HG03469 (cell line): Measurements from ENCODE around the gene SLC23A2.
"Not testable (repeated sequence)": the region's sequence is repeated elsewhere in the genome, so short reads cannot be mapped to it uniquely, and the experiment has no call there.

Experiments
- ATAC-seq: cut with Tn5 transposase; IDR thresholded peaks from one replicate; pipeline ENCODE4 v1.9.1; 2021; ENCODE audit warnings: mild to moderate bottlenecking, moderate library complexity, moderate number of reproducible peaks; ENCODE audit not compliant: unreplicated experiment

SLC23A2 gene

DNA sequence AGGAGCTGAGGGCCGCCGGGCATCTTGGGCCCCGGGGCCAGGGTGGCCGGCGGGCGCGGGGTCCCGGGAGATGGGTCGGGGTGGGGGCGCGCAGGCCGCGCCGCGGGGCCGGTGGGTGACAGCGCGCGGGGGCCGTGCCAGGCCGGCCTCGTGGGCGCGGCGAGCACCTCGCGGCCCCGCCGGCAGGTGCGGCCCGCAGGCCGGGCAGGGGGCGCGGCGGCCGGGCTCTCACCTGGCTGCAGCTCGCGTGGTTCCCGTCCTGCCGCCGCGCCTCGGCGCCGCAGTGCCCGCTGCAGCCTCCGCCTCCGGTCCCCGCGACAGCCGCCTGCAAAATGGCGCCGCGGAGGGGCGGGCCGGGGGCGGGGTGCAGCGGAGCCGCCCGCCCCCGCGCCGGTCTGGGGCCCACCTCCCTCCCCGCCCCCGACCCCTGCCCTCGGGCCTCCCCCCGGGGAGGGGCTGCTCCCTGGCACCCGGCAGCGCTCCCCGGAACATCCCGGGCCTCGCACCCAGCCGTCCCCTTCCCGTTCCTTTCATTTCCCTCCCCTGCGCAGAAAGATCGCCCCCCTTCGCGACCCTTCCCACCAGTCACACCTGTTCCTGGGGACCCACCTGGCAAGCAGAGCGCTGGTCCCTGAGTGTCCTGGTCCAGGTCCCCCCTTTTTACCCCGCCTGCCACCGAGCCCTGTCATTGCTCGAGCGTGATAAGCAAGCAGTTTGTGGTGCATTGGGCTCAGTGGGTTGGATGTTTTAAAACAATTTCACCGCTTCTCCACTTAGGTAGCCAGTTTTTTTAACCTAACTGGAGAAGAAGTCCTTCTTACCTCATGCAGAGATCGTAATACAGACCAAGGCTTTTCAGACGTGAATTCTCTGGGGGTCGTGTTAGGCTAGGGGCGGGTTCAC is at the start of gene SLC23A2:
Gene SLC23A2 (minus strand): TSS at position 337 of the 903 bp plus-strand sequence. CDS start 68,948 bp downstream, outside the sequence.
- ATAC-seq = no peak

DNA sequence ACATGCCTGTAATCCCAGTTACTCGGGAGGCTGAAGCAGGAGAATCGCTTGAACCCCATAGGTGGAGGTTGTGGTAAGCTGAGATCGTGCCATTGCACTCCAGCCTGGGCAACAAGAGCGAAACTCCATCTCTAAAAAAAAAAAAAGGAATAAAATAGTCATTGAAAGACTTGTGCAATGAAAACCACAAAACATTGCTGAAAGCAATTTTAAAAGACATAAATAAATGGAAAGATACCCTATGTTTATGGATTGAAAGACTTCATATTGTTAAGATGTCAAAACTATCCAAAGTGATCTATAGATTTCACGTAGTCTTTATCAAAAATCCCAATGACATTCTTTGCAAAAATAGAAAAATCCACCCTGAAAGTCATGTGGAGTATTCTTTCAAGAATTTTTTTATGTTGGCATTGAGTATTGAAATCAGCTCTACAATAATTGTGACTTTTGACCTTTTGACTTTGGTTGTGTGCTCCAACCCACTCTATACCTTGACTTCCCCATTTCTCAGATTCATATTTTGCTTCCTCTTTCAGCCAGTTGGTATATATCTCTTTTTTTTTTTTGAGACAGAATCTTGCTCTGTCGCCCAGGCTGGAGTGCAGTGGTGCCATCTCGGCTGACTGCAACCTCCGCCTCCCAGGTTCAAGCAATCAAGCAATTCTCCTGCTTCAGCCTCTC is 45.5 kb upstream of the SLC23A2 start:
- ATAC-seq = no peak

DNA sequence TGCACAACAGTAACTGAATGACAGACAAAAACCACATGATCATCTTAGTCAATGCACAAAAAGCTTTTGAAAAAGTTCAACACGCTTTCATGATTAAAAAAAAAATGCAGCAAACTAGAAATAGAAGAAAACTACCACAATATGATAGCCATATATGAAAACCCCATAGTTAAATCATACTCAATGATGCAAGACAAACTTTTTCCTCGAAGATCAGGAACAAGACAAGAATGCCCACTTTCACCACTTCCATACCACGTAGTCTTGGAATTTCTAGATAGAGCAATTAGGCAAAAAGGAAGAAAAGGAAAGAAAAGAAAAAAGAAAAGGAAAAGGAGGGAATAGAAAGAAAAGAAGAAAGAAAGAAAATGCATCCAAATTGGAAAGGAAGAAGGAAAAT is 44.6 kb upstream of the SLC23A2 start:
- no peak for ATAC-seq

DNA sequence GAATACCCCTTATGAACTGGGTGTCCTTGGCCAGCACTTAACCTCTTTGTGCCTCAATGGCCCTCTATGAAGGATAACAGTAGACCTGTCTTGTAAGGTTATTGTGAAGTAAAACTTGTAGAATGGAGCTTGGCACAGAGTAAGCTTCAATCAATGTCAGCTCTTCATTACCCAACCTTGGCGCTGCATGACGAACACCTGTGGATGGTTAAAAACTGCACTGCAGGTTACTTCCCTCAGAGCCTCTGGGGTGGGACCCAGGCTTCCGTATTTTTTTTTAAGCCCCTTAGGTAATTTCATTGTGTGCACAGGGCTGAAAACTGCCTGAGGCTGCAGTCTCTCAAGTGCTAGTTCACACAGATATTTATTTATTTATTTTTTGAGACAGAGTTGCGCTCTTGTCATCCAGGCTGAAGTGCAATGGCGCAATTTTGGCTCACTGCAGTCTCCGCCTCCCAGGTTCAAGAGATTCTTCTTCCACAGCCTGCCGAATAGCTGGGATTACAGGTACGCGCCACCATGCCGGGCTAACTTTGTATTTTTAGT is 42.8 kb upstream of the SLC23A2 start:
- no peak for ATAC-seq

DNA sequence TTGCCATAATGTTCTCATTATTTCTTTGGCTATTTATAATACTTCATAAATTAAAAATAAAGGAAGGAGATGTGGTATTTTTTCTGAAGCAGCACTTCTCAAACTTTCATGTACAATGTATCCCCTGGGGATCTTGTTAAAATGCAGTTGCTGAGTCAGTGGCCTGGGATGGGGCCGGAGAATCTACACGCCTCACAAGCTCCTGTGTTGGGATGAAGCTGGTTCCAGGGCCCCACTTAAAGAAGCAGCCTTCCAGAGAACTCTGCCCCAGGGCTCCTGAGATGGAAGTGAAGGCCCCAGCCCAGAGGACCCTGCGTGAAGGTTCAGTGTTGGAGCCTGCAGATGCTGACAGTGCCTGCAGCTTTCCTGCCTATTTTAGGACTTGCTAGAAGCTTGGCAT is 40.1 kb upstream of the SLC23A2 start:
- ATAC-seq = no peak

DNA sequence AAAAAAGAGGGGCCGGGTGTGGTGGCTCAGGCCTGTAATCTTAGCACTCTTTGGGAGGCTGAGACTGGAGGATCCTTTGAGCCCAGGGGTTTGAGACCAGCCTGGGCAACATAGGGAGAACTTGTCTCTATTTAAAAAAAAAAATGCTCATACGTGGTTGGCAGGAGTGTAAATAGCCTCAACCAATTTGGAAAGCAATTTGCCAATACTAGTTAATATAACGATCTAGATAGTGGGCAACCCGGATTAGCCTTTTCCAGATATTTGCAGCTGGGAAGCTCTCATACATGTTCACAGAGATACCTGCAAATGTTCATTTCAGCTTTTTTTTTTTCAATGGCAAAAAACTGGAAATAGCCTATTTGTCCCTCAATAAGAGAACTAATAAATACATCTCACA is 39.0 kb upstream of the SLC23A2 start:
- no peak for ATAC-seq

DNA sequence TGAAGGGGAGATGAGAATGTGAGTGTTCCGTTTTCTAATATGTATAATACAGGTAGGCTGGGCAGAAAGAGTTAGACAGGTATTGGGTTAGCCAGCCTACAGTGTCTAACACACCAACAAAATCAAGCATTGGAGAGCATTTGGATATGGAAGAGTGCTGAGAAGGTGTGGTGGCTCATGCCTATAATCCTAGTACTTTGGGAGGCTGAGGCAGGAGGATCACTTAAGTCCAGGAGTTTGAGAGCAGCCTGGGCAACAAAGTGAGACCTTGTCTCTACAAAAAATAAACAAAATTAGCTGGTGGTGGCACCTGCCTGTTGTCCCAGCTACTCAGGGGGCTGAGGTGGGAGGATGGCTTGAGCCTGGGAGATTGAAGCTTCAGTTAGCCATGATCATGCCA is 38.6 kb upstream of the SLC23A2 start:
- no peak for ATAC-seq

DNA sequence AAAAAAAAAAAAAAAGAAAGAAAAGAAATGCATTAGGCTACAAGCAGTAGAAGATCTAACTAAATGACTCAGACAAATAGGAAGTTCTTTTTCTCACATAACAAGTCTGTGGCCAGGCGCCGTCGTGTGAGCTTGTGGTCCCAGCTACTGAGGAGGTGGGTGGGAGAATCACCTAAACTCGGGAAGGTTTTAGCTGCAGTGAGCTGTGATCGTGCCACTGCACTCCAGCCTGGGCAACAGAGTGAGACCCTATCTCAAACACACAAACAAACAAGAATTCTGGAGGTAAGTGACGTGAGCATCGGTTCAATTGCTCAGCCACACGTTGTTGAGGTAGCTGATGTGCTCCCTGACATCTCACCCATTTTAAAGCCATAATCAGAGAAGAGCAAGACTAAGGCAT is 37.9 kb upstream of the SLC23A2 start:
- no peak for ATAC-seq

DNA sequence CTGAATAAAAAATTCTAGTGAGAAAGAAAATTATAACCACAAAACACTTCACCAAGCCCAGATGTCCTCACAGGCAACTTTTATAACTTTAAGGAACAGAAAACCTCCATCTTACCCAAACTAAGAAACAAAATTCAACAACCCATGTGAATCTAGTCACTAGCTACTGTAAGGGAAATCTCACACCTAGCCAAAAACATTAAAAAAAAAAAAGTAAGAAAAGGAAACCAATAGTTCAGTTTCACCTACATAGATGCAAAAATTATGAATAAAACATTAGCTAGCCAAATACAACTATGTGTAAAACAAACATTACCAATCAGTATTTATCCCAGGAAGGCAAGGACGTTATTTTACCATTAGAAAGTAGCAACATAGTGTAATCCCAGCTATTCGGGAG is 35.5 kb upstream of the SLC23A2 start:
- ATAC-seq = no peak

DNA sequence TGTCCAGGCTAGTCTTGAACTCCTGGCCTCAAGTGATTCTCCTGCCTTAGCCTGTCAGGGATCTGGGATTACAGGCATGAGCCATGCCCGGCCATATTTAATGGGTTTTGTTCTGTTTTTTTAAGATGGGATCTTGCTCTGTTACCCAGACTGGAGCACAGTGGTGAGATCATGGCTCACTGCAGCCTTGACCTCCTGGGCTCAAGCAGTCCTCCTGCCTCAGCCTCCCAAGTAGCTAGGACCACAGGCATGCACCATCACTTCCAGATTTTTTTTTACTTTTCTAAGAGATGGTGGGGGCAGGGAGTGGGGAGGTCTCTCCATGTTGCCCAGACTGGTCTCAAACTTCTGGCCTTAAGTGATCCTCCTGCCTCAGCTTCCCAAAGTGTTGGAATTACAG is 34.2 kb upstream of the SLC23A2 start:
- ATAC-seq = not testable (repeated sequence)

DNA sequence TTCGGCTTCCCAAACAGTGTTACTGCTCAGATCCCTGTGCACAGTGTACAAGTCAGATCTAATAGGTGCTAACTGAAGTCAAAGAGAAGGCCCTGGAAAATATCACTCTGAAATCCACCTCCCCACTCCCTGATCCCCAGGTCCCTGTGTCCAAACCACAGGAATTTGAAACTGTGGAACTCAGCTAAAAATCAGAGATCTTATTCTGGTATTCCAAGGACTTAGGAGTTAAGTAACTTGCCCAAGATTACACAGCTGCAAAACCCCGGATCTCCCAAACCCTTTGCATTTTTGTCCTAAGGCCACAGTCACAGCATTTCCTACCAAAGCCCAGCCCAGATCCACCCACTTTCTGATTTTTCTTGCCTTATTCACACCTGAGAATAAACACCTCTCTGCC is 32.3 kb upstream of the SLC23A2 start:
- ATAC-seq = no peak

DNA sequence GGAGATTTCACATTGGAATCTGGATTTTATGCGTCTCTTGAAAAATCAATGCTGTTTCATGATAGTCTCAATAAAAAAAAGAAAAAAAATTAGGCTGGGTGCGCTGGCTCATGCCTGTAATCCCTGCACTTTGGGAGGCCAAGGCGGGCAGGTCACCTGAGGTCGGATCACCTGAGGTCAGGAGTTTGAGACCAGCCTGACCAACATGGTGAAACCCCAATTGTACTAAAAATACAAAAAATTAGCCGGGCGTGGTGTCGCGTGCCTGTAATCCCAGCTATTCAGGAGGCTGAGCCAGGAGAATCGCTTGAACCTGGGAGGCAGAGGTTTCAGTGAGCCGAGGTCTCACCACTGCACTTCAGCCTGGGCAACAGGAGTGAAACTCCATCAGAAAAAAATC is 30.4 kb upstream of the SLC23A2 start:
- ATAC-seq = not testable (repeated sequence)

DNA sequence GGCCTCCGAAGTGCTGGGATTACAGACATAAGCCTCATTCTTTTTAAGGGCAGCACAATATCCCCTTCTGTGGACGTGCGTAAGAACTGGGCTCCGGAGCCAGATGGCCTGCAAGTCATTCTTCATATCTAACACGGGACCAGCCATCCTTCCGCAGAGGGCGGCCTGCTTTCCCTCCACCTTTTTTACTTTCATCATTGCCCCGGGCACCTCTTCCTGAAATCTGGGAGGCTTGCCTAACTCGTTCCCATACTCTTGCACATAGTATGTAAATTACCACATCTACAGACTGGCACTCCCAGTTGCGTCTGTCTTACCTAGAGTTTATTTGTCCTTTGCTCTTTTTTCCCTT is 29.9 kb upstream of the SLC23A2 start:
- no peak for ATAC-seq

DNA sequence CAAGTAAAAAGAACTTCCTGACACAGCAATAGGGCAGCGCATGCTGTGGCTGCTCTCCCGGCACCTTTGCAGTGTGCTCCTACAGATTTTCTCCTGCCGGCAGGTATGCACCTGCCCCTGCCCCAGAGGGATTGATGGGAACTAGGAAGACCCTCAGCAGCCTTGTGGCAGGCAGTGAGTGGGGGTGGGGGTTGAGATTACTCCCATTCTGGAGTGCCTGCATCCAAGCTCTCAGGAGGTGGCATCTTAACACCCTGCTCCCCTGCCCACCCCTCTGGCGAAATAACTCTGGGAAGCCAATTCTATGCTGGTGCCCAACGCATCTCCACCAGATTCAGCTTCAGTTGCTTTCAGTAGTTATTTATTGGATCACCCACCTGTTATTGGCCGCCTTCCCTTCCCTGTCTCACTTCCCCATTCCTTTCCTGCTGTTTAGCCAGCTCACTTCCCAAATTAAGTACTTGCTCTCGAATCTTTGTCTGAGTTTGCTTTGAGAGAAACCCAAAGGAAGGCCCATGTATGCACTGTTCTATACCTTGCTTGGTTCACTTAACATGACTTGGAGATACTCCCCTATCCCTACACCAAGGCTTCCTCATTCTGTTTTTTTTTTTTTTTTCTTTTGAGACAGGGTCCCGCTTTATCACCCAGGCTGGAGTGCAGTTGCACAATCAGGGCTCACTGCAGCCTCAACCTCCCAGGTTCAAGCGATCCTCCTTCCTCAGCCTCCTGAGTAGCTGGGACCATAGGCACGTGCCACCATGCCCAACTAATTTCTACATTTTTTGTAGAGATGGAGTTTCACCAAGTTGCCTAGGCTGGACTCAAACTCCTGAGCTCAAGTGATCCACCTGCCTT is 29.3 kb upstream of the SLC23A2 start:
- no peak for ATAC-seq

DNA sequence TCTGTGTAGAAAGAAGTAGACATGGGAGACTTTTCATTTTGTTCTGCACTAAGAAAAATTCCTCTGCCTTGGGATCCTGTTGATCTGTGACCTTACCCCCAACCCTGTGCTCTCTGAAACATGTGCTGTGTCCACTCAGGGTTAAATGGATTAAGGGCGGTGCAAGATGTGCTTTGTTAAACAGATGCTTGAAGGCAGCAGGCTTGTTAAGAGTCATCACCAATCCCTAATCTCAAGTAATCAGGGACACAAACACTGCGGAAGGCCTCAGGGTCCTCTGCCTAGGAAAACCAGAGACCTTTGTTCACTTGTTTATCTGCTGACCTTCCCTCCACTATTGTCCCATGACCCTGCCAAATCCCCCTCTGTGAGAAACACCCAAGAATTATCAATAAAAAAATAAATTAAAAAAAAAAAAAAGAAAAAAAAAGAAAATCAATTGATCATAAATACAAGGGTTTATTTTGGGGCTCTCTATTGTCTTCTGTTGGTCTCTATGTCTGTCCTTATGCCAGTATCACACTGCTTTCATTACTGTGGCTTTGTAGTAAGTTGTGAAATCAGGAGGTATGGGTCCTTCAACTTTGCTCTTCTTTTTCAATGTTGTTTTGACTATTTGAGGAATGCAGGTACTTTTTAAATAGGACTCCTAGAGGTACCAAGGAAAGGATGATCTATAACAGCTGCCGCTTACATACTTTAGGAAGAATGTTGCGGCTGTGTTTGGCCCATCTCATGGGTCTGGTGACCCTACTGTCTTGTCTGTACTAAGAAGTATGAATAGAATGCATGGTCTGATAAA is 27.1 kb upstream of the SLC23A2 start:
- not testable (repeated sequence) for ATAC-seq

DNA sequence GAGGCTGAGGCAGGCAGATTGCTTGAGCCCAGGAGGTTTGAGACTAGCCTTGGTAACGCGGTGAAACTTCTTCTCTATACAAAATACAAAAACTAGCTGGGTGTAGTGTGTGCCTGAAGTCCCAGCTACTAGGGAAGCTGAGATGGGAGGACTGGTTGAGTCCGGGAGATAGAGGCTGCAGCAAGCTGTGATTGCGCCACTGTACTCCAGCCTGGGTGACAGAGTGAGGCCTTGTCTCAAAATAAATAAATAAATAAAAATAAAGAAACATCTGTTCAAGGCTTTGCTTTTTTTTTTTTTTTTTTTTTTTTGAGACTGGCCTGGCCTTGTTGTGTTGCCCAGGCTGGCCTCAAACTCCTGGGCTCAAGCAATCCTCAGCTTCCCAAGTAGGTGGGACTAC is 23.7 kb upstream of the SLC23A2 start:
- ATAC-seq = no peak

DNA sequence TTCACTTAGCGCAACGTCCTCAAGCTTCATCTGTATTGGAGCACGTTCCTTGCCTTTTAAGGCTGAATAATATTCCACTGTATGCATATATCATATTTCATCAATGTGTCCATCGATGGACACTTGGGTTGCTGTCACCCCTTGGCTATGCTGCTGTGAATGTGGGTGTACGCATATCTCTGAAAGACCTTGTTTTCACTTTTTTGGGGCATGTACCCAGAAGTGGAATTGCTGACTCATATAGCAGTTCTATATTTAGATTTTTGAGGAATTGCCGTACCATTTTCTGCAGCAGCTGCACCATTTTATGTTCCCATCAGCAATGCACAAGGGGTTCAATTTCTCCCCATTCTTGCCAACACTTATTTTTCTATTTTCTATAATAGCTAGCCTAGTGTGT is 22.8 kb upstream of the SLC23A2 start:
- ATAC-seq = no peak

DNA sequence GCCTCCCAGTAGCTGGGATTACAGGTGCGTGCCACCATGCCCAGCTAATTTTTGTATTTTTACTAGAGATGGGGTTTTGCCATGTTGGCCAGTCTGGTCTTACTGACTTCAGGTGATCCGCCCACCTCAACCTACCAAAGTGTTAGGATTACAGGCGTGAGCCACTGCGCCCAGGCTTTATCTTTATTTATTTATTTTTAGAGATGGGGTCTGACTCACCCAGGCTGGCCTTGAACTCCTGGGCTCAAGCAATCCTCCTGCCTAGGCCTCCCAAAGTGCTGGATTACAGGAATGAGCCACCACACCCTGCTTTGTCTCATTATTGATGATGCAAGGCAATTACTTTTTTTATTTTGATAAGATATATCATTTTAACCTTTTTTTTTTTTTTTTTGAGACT is 21.9 kb upstream of the SLC23A2 start:
- ATAC-seq = not testable (repeated sequence)

DNA sequence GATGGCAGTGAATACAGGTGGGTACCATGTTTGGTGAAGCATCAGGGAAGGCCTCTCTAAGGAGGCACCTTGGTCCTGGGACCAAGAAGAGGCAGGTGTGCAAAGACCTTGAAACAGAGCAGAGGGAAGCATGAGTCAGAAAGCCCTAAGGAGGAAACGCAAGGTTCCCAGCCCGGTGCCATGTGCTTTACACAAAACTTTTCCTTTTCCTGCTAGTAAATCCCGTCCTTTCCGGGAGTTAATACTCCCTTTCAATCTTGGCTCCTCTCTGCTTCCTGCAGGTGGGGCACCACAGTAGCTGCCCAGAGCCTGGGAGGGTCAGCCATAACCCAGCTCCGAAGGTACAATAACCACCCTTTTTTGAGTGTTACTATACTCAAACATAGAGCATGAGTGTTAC is 19.4 kb upstream of the SLC23A2 start:
- no peak for ATAC-seq
